ENCODE results near the gene HSD11B1L.

GRCh38 chr19:5671600-5671999 lies 9.2 kb upstream of the HSD11B1L start:
- TF ChIP-seq CTCF (IDR thresholded peaks at IDR 0.05) (no peak), POLR2A (IDR thresholded peaks at IDR 0.05) (no peak)

Measured in esophagus squamous epithelium (tissue), 4 donors.